GM18909 (cell line): ENCODE results near the gene GALNT9.

Experiments
- ATAC-seq: cut with Tn5 transposase; IDR thresholded peaks from one replicate; pipeline ENCODE4 v1.9.1; 2021; ENCODE audit warnings: mild to moderate bottlenecking; ENCODE audit not compliant: unreplicated experiment, poor library complexity

GALNT9 gene

DNA sequence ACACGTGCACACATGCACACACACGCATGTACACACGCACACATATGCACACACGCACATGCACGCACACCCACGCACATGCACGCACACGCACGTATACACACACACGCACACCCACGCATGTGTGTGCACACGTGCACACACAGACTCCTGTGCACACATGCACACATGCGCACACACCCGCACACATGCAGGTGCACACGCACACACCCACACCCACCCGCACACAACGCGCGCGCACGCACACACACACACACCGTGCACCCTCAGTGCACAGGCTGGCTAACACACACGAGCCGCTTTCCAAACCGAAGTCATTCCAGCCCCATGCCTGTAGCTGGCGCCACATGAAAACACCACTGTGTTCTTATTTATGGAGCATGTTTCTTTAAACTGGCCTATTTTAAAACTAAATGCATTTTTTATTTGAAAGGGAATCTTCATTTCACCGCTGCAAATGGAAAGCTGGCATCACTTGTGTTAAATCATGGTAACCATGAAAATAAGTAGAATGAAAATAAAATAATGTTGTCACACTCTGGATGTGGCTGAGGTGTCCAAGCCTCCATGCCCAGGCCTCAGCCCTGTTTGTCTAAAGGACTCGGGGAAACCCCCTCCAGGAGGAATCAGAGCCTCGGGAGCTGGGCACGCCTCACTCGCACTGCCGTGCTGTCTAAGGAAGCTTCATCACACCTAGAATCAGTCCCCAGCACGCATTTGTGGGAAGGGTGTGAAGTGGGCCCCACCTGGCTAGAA lies 45.1 kb downstream of the GALNT9 start:
- ATAC-seq = no peak

DNA sequence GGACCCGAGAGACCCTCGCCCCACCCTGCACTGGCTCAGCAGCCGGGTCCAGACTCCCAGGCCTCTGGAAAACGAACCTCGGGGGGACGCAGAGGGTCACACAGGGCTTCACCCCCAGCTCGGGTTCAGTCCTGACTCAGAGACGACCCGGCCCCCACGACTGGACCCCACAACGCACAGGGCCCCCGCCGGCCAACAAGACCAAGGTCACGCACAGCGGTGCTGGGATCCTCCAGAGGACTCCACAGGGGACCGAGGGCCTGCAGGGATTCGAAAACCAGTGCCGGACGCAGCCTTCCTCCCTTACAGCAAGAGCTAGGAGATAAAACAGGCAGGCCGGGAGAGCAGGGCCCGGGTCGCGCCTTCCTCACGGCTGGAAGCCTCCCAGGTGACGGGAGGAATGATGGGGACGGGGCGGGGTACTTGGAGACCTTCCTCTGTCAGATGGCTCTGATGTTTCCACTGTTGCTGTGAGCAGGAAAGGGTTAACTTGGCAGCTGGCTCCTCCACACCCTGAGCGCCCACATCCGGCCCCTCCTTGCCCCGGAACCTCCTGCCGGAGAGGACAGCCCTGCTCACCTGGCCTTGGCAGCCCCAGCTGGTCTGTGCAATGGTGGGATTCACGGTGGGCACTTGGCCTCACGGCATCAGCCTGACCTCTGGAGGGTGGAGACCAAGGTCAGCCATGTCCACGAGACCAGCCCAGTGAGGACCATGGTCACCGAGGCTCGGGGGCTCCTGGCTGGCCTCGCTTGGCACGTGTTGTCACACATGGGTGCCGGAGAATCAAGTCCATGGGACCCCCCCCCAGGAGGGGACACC lies 46.2 kb downstream of the GALNT9 start:
- ATAC-seq = no peak

DNA sequence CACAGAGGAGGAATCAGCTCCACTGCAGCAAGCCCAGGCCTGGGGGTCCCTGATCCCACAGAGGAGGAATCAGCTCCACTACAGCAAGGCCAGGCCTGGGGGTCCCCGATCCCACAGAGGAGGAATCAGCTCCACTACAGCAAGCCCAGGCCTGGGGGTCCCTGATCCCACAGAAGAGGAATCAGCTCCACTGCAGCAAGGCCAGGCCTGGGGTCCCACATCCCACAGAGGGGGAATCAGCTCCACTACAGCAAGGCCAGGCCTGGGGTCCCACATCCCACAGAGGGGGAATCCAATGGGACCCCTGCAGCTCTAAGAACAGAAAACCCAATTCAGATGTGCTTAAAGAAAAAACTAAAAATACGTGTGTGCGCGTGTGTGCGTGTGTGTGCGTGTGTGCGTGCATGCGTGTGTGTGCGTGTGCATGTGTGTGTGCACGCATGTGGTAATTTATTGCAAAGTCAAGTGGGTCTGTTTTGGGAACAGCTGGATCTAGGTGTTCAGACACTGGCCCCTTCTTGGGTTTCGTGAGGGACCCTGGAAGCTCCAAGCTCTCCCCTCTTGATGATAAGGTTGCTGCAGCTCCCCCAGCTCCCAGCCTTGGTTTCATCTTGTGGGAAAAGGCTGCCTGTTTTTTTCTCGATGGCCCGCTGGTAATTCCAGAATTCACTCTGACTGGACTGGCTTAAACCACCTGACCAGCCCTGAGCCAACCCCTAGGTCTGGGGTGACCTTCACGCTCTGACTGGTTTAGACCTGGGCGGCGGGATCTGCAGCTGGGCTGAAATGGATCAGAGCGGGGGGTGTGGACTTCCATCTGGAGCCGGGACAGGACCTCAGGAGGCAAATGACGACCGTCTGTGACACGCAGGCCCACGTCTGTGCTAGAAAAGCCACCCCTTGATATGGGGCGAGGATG lies 47.1 kb downstream of the GALNT9 start:
- no peak for ATAC-seq

DNA sequence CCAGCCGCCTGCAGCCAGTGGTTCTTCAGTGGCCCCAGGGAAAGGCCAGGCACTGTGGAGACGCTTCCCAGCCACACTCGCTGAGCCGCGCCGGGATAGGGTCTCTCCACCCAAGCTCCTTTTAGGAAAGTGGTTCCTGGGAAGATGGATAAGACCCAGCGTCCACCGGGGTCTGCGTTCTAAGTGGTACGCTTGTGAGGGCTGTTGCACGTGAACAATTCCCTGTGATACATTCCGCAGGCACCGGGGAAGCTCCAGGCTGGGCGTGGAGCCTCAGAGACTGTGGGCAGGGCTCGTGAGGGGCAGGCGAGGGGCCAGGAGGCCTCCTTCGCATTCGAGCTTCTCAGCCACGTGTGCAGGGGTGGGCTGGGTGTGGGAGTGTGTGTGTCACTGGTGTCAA lies 48.4 kb downstream of the GALNT9 start:
- ATAC-seq = no peak

DNA sequence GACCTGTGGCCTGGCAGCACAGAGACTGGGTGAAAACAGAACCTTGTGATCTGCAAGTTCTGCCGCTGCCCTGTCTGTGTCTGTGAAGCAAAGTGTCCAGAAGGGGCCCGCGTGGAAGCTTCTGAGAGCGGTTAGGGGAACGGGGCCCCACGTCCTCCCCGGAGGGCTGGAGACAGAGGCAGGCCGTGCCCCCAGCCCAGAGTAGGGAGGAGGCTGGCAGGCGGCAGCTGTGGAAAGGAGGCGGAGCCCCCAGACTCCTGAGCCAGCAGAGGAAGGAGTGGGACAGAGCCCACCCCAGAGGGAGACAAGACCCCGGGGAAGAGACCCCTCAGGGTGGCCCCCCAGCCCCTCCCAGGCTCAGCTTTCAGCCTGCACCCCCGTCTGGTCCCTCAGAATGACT lies 49.0 kb downstream of the GALNT9 start:
- ATAC-seq = no peak

DNA sequence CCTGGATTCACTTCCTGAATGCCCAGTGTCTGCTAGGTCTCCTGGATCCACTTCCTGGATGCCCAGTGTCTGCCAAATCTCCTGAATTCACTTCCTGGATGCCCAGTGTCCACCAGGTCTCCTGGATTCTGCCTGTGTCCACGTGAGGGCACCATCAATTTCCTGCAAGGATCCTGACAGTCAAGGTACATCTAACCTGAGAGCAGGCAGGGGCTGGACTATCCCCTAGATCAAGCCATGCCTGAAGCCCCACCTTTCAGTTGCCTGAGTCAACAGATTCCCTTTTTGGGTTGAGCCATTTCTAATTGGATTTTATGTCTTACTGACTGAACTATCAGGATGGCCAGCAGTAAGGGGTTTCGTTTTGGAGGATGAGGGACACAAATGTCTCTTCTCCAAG lies 49.5 kb downstream of the GALNT9 start:
- ATAC-seq = no peak

DNA sequence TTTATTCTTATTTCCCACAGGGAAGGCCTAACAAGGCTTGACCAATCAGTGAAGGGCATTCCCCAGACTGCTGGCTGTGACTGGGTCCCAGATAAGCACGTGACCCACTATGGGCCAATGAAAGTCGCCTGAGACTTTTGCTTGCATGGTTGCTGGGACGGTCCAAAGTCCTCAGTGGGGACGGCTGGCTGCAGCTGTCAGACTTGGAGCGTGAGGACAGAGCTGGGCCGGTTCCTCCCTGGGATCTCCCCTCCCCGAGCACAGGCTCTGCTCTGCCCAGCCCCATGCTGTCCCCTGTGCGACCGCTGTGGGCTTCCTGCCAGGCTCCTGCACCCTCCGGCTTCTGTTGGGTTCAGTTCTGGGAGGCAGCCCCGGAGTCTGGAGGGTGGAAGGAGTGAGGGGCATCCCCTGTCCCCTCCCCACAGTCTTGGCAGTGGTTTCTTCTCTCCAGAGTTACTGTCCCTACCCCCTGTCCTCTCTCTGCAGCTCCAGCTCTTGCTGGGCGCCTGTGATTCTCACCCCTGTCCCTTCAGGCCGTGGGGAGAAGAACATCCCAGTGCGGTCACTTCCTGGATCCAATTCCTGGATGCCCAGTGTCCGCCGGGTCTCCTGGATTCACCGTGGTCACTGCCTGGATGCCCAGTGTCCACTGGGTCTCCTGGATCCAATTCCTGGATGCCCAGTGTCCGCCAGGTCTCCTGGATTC lies 50.1 kb downstream of the GALNT9 start:
- ATAC-seq = no peak

DNA sequence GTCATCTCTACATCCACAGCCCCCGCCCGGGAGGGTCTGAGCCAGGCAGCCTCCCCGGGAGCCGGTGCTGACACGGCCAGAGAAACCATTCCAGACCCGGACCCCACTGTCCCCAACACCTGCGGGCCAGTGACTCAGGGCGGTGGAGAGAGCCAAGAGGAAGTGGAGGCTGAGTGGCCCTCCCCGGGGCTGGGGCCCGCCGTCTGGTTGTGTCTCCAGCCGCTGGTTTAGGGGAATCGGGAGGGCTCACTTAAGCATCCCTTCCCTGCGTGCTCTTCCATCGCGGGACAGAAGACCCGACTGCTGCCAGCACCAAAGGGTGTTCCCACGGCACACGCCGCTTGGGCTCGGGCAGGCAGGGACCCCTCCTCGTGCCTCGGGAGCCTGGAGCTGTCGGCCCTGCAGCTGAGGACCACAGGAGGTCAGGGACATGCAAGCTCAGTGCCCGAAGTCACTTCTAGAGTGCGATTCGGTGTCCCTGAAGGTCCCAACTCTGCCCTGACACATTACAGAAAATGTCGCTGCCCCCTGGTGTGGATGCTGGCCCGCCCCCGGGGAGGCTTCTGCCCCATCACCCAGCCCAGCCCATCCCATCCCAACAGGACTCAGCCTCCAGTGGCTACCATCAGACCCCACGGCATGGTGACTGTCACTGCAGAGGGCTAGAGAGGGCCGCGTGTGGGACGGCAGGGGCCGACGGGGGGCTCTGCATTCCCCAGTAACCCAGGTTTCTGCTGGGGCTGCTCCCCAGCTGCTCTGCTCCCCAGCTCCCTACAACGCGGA lies 50.8 kb downstream of the GALNT9 start:
- ATAC-seq = no peak

DNA sequence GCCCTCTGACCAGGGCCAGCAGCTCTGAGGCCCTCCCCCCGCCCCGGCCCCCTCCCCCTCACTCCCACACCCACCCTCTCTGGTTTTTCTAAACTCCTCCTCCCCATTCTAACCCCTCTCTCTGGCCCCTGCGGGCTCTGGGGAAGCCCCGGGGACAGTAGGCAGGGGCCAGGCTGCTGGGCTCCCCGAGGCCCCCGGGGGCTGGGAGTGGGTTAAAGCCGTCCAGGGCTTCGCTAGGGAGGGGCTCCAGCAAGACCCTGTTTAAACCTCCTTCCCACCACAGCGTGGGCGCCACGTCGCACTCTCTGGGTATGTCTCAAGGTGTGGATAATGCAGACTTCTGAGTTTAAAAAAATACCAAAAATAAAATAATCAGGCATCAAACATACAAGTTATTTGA lies 51.4 kb downstream of the GALNT9 start:
- ATAC-seq = no peak

DNA sequence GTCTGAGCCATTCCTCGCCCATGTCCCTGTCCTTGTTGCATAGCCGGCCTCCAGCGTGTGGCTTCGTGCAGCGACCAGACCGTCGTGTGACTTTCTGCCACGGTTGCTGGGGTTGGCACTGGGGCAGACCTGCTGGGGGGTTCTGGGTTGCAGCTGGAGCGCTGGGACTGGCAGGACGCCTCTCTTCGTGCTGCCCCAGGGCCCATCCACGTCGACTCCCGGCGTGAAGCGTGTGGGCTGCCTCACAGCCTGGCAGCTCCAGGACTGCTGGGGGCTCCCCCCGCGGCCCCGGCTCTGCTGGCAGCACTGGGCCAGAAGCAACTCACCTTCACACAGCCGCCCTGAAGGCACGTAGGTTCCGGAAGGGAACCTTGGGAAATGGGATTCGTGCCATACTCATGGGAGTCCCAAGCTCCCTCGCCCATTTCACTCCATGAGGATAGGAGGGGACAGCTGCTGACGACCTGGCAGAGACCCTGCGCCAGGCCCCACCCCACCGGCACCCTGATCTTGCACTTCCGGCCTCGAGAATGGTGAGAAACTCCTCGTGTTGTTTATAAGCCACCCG lies 51.9 kb downstream of the GALNT9 start:
- no peak for ATAC-seq

DNA sequence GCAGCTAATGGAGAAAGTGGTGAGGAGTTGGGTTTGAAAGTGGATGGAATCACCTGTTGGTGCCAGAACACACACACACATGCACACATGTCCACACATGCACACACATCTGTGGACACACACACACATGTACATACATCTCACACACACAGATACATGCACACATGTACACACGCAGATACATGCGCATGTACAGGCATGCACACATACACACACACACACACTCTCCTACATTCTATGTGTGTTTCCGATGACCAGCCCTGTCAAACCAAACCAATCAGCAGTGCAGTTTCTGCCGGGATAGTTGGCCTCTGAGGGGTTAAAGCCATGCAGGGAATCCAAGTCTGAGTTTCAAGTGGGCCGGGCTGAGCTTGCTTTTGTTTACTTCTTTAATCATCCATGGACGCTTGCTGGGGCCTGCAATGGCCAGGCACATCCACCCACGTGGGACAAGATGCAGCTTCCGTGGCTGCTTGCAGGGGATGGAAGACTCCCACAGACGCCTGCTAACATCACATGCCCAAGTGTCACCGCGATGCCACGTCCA lies 52.5 kb downstream of the GALNT9 start:
- ATAC-seq = no peak

DNA sequence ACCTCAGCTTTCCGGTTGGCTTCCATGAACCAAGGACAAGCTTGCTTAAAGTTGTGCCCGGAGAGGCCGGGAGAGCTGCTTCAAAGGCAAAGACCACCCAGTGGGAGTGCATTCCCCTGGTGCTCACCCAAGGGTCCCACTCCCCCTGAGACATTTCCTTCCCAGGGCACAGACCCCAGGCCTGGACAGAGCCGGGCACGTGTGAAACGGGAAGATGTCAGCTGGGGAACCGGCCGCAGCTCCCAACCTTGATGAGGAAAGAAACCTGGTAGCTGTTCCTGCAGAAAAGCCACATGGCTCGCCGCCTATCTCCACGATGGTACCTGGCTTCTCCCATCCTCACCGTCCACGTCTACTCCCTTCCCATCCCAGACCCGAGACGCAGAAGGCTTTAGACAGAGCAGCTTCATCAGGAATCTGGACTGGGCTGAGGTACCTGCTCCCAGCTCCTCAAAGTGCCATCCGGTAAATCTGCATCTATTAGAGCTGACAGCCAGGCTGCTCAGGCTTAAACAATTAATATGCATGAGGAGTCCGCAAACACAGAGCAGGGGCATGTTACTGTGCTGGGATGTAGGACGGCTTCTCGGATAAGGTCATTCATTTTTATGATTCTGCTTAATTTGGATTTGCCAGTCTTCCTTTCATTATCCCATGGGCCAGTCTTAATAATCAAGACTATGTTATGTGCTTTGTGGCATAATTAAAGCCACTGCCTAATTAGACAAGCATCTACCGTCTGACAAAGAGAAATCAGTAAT lies 53.1 kb downstream of the GALNT9 start:
- ATAC-seq = no peak

DNA sequence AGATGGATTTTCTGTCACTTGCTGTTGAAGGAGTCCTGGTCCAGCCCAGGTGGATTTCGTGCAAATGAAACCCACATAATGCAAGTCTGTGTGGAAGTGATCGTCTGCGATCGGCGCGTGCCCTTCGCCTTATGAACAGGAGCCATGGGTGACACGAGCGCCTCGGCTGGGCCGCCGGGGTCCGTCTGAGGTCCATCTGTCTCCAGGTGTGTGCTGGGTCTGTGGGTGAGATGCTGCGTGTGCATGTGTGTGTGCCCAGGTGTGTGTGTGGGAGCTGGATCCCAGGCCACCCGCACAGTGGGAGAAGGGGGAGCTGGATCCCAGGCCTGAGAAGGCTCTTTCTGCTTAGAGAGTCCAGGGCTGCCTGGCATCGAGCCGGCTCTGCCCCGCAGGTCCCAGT lies 53.8 kb downstream of the GALNT9 start:
- no peak for ATAC-seq

DNA sequence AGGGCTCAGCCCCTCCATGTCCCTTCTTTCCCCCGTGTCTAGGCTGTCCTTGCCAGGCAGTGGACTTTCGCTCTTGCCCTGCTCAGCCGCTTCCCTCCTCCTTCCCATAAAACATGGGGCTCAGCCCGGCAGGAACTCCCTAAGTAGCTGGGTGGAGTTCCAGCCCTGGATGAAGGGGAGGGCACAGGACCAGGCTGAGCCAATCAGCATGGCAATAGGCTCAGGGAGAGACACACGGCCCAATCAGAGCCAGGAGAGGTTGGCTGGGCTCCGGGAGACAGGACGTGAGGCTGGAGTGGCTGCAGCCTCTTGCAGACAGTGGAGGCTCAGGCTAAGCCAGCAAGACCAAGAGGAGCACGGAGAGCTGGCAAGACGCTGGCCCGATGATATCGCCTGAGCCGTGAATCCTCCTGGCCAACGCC lies 54.3 kb downstream of the GALNT9 start:
- ATAC-seq = no peak

DNA sequence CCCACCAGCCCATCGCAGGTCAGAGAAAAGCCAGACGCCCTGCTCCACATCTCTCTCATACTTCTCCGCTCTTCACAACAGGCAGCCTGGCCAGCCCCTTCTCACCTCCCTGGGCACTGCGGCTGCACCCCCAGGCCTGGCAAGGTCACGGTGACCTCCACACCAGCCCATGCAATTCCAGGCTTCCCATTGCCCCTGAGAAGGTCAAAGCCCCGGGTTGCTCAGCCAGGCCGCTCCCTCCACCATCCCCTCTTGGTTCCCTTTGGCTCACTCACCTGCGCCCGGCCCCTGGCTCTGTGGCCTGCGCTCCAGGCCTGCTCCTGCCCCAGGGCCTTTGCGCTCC lies 55.4 kb downstream of the GALNT9 start:
- no peak for ATAC-seq

DNA sequence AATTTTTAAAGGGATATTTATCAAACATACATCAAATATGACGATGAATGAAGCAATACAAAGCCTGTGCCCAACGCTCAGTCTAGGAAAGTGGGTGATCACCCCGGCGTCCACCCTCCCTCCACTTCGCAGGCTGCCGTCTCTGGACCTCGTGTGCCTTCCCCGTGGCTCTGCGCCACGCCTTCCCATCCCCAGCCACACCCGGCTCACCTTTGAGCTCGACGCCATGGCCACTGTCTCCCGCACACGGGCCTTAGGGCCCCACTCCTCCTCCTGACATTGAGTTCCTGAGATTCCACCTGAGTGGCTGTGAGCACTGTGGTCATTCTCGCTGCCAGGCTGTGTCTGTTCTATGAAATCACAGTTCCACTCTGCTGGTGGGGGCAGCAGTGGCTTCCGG lies 56.7 kb downstream of the GALNT9 start:
- ATAC-seq = no peak

DNA sequence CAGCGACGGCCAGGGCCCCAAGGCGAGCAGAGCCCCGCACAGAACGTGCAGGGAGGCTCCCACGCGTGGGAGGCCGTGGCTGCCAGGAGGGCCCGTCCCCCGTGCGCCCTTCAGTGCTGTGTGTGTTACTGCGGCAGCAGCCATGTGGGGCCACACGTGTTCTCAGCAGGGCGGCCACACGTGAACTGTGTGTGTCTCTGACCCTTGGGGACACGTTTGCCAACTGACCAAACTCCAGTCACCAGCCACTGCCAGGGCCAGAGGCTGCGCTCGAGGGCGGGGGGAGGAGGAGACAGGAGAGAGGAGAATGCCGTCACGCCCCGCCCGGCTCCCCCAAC lies 57.7 kb downstream of the GALNT9 start:
- no peak for ATAC-seq

DNA sequence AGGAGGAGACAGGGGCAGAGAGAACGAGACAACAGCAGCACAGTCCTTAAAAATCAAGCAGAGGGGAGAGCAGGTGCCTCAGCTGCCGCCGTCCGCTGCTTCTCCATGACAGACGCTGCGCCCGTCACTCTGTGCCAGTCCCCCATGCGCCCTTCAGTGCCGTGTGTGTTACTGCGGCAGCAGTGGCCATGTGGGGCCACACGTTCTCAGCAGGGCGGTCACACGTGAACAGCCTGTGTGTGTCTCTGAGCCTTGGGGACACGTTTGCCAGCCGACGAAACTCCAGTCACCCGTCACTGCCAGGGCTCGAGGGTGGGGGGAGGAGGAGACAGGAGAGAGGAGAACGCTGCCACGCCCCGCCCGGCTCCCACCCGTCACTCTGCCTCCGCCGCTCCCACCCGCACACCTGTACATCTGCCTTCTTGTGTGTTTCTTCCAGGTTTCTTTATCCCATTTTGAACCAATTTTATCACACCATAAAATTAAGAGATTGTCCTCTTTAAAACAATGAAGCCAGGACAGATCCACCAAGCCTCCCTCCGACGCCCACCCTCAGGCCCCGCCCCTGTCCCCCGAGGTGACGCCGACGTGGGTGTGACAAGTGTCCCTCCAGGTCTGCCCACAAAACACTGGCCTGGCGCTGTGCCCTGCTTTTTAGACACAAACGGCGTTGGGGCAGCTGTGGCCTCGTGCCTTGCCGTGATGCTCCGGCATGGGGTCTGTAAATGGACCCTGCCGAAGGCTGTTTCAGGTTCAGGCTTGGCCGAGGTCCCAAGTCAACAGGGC lies 58.2 kb downstream of the GALNT9 start:
- ATAC-seq = no peak
